GM23248 (cell line): ENCODE measurements around the gene PIH1D1. TPM values are rescaled to one million over a fixed set of nuclear protein-coding genes. Genes with fewer than 3 reads are reported as not detected.

Experiments
- DNase-seq: peaks from one replicate; pipeline ENCODE4 v3.0.0-alpha.2; 2015
- H2AFZ ChIP-seq: fragments of 200-600 bp; sonication (generic); 2 replicates; pipeline ENCODE4 v1.6.1; 2016; ENCODE audit warnings: antibody characterized with exemption
- H3F3A ChIP-seq: fragments of 200-600 bp; sonication (generic); 2 replicates; pipeline ENCODE4 v1.6.1; 2016; ENCODE audit warnings: mild to moderate bottlenecking, antibody characterized with exemption, mixed run types; ENCODE audit not compliant: insufficient read depth
- H3K27ac ChIP-seq: fragments of 200-600 bp; sonication (generic); 2 replicates; pipeline ENCODE4 v1.5.1; 2016; ENCODE audit warnings: mild to moderate bottlenecking
- H3K27me3 ChIP-seq: fragments of 200-600 bp; sonication (generic); replicated peaks from 2 replicates; pipeline ENCODE4 v1.6.1; 2016; ENCODE audit warnings: mild to moderate bottlenecking; ENCODE audit not compliant: insufficient read depth
- H3K36me3 ChIP-seq: fragments of 200-600 bp; sonication (generic); 2 replicates; pipeline ENCODE4 v1.6.1; 2016; ENCODE audit warnings: low read depth, mild to moderate bottlenecking
- H3K4me1 ChIP-seq: fragments of 200-600 bp; sonication (generic); 2 replicates; pipeline ENCODE4 v1.6.1; 2016; ENCODE audit warnings: mild to moderate bottlenecking; ENCODE audit not compliant: insufficient read depth
- H3K4me2 ChIP-seq: fragments of 200-600 bp; sonication (generic); one replicate; pipeline ENCODE4 v1.6.1; 2016; ENCODE audit warnings: mild to moderate bottlenecking; ENCODE audit not compliant: unreplicated experiment
- H3K4me3 ChIP-seq: fragments of 200-600 bp; sonication (generic); 2 replicates; pipeline ENCODE4 v1.5.1; 2016; ENCODE audit warnings: mild to moderate bottlenecking
- H3K79me2 ChIP-seq: fragments of 200-600 bp; sonication (generic); 2 replicates; pipeline ENCODE4 v1.6.1; 2016; ENCODE audit warnings: mild to moderate bottlenecking; ENCODE audit not compliant: insufficient read depth
- H3K9ac ChIP-seq: fragments of 200-600 bp; sonication (generic); 2 replicates; pipeline ENCODE4 v1.6.1; 2016; ENCODE audit warnings: mild to moderate bottlenecking
- H3K9me2 ChIP-seq: fragments of 200-600 bp; sonication (generic); 2 replicates; pipeline ENCODE4 v1.6.1; 2016; ENCODE audit warnings: mixed run types, mild to moderate bottlenecking, moderate library complexity; ENCODE audit not compliant: insufficient read depth
- H3K9me3 ChIP-seq: fragments of 200-600 bp; sonication (generic); one replicate; pipeline ENCODE4 v1.6.1; 2017; ENCODE audit warnings: low read depth
- H4K20me1 ChIP-seq: fragments of 200-600 bp; sonication (generic); 2 replicates; pipeline ENCODE4 v1.6.0; 2016; ENCODE audit not compliant: insufficient read depth
- EZH2 ChIP-seq: fragments of 200-600 bp; sonication (generic); IDR thresholded peaks from 2 replicates; pipeline ENCODE4 v1.6.1; 2018; ENCODE audit warnings: antibody characterized with exemption, mild to moderate bottlenecking; ENCODE audit not compliant: insufficient read depth, poor library complexity, severe bottlenecking
- EZH2phosphoT487 ChIP-seq: fragments of 200-600 bp; sonication (generic); IDR thresholded peaks from 2 replicates; pipeline ENCODE4 v1.6.1; 2018; ENCODE audit warnings: antibody characterized with exemption, moderate library complexity, mild to moderate bottlenecking, low read depth; ENCODE audit not compliant: insufficient read depth
- WGBS, 2 experiments: methylation state at CpG; one replicate each; pipeline ENCODE4 v1.1.6; 2015 to 2017; ENCODE audit warnings: low lambda C conversion rate in 2 of 2, low coverage in 1 of 2; ENCODE audit errors: missing lambda C conversion rate in 2 of 2; 5-methylcytosine and 5-hydroxymethylcytosine counted together
- in situ Hi-C: fragments of 300-500 bp; cut with MboI; formaldehyde crosslinking; loops from 2 replicates; pipeline ENCODE4 v1.15.0; 2020
- polyA plus RNA-seq: library from polyadenylated mRNA; unstranded; fragments of >200 nt; fragmentation: Nextera tagmentation; extraction: Ambion mirVana; gene quantifications from 2 replicates; pipeline ENCODE4 v1.2.1, GENCODE V29; 2016
- total RNA-seq: library from RNA; depleted of rRNA; stranded (reverse); fragments of >200 nt; shearing (Covaris generic); gene quantifications from 2 replicates; pipeline ENCODE4 v1.2.3, GENCODE V29; 2014

Gene PIH1D1
- total and polyA plus RNA-seq, 2 experiments from 2014 or later = 73.5 to 90.2 TPM

GRCh38 chr19:49413348-49413747 lies 38.3 kb downstream of the PIH1D1 start:
- DNase-seq = no peak

GRCh38 chr19:49411681-49412326 lies 39.8 kb downstream of the PIH1D1 start:
- no peak overlapping the region for H3K4me3 ChIP-seq
- no peak for TF ChIP-seq EZH2
- no peak for TF ChIP-seq EZH2phosphoT487
- no peaks in the 10 kb centered on the region for H3K9me3 ChIP-seq
- H3K79me2 ChIP-seq = no peaks in the 10 kb centered on the region
- no peak overlapping the region for H3K9ac ChIP-seq
- H4K20me1 ChIP-seq = no peaks in the 10 kb centered on the region
- H3K4me1 ChIP-seq = no peaks in the 10 kb centered on the region
- 50 to 59% methylated on average over 3 of the region's 3 CpGs for WGBS, 2 experiments
- H3K9me2 ChIP-seq = no peaks in the 10 kb centered on the region
- in situ Hi-C loops = no loop called here
- no peak overlapping the region for H3K4me2 ChIP-seq
- H3K27me3 ChIP-seq = no peaks in the 10 kb centered on the region; the same call in 1 of the 2 replicates
- no peaks in the 10 kb centered on the region for H3F3A ChIP-seq
- no peak overlapping the region for H3K27ac ChIP-seq
- no peak overlapping the region for H2AFZ ChIP-seq
- DNase-seq = no peak
- no peaks in the 10 kb centered on the region for H3K36me3 ChIP-seq

More at GRCh38 chr19:49413348-49413747, 38.3 kb downstream of the PIH1D1 start:
- no peaks in the 10 kb centered on the region for H3K79me2 ChIP-seq
- no peak overlapping the region for H3K4me2 ChIP-seq
- no peak overlapping the region for H2AFZ ChIP-seq
- H3K27me3 ChIP-seq = peaks cover 3% of the 10 kb centered on the region
- H3F3A ChIP-seq = no peaks in the 10 kb centered on the region
- H3K36me3 ChIP-seq = no peaks in the 10 kb centered on the region
- H3K9me3 ChIP-seq = no peaks in the 10 kb centered on the region
- H3K9me2 ChIP-seq = no peaks in the 10 kb centered on the region
- TF ChIP-seq EZH2 (no peak), EZH2phosphoT487 (no peak)
- no peak overlapping the region for H3K9ac ChIP-seq
- no peaks in the 10 kb centered on the region for H3K4me1 ChIP-seq
- in situ Hi-C loops = no loop called here
- no peaks in the 10 kb centered on the region for H4K20me1 ChIP-seq
- no peak overlapping the region for H3K4me3 ChIP-seq
- WGBS, 2 experiments = 56 to 58% methylated on average over 9 of the region's 9 CpGs
- no peak overlapping the region for H3K27ac ChIP-seq

GRCh38 chr19:49409441-49410029 lies 42.1 kb downstream of the PIH1D1 start:
- H3K79me2 ChIP-seq = no peaks in the 10 kb centered on the region

GRCh38 chr19:49408816-49409440 lies 42.7 kb downstream of the PIH1D1 start:
- no peak overlapping the region for H3K4me2 ChIP-seq
- no peak overlapping the region for H2AFZ ChIP-seq
- no peak overlapping the region for H3K9ac ChIP-seq
- H3F3A ChIP-seq = no peaks in the 10 kb centered on the region
- H4K20me1 ChIP-seq = no peaks in the 10 kb centered on the region
- no peak overlapping the region for H3K4me3 ChIP-seq
- H3K36me3 ChIP-seq = no peaks in the 10 kb centered on the region
- DNase-seq = no peak
- H3K9me2 ChIP-seq = no peaks in the 10 kb centered on the region
- 70 to 73% methylated on average over 8 of the region's 8 CpGs for WGBS, 2 experiments
- no peaks in the 10 kb centered on the region for H3K4me1 ChIP-seq
- H3K79me2 ChIP-seq = no peaks in the 10 kb centered on the region
- no peaks in the 10 kb centered on the region for H3K9me3 ChIP-seq
- no peak for TF ChIP-seq EZH2
- TF ChIP-seq EZH2phosphoT487 = no peak
- in situ Hi-C loops = no loop called here
- H3K27ac ChIP-seq = no peak overlapping the region
- H3K27me3 ChIP-seq = no peaks in the 10 kb centered on the region; the same call in 1 of the 2 replicates

More at GRCh38 chr19:49409441-49410029, 42.1 kb downstream of the PIH1D1 start:
- Histone ChIP-seq H3K9me2 (no peaks in the 10 kb centered on the region), H3F3A (no peaks in the 10 kb centered on the region), H3K9me3 (no peaks in the 10 kb centered on the region), H3K27ac (no peak overlapping the region), H3K27me3 (no peaks in the 10 kb centered on the region; the same call in 1 of the 2 replicates), H4K20me1 (no peaks in the 10 kb centered on the region), H3K4me2 (no peak overlapping the region), H3K36me3 (no peaks in the 10 kb centered on the region), H3K9ac (no peak overlapping the region), H3K4me1 (no peaks in the 10 kb centered on the region), H3K4me3 (no peak overlapping the region), H2AFZ (no peak overlapping the region)
- 69 to 78% methylated on average over 5 of the region's 5 CpGs for WGBS, 2 experiments
- in situ Hi-C loops = no loop called here
- DNase-seq = no peak
- no peak for TF ChIP-seq EZH2phosphoT487
- TF ChIP-seq EZH2 = no peak
